ENCODE data around the gene LGI1. TPM values are rescaled to one million over a fixed set of nuclear protein-coding genes. Genes with fewer than 3 reads are reported as not detected.

Gene LGI1
- total RNA-seq, 1 experiment from 2014 or later: 1.2 TPM

- no peaks in the 10 kb centered on the region for H3K79me1 ChIP-seq (ENCODE audit: insufficient read depth, low read depth, low read length, poor library complexity, severe bottlenecking)
- peaks cover 8% of the 10 kb centered on the region for H3K27me3 Mint-ChIP-seq (ENCODE audit: low read depth)
- H3K27me3 ChIP-seq (ENCODE audit: insufficient read depth, low read length): no peaks in the 10 kb centered on the region
- H4K20me1 ChIP-seq (ENCODE audit: control insufficient read depth, insufficient read depth, insufficient read length): no peaks in the 10 kb centered on the region
- H4K5ac ChIP-seq (ENCODE audit: insufficient read length, low read depth, low read length): no peak overlapping the region
- no peak overlapping the region for H3T11ph ChIP-seq (ENCODE audit: low read length)
- no peak overlapping the region for H2AK5ac ChIP-seq (ENCODE audit: insufficient read length, low read length)
- no peaks in the 10 kb centered on the region for H3K79me2 ChIP-seq (ENCODE audit: insufficient read depth, low read length)
- no peak for TF ChIP-seq CTCF (conservative IDR thresholded peaks at IDR 0.05)
- no peak overlapping the region for H3K18ac ChIP-seq (ENCODE audit: insufficient read length, low read depth, low read length)
- no peaks in the 10 kb centered on the region for H3K9me3 ChIP-seq (ENCODE audit: control insufficient read depth, low read depth, low read length)
- no peak overlapping the region for H4K91ac ChIP-seq (ENCODE audit: insufficient read length, low read depth, low read length)
- H3K14ac ChIP-seq (ENCODE audit: insufficient read depth, low read length): no peak overlapping the region
- H3K23ac ChIP-seq (ENCODE audit: insufficient read length, low read depth, low read length): no peak overlapping the region
- no peaks in the 10 kb centered on the region for H3K23me2 ChIP-seq (ENCODE audit: insufficient read length, low read depth, low read length, poor library complexity, severe bottlenecking)
- no peak overlapping the region for H2BK15ac ChIP-seq (ENCODE audit: low read depth, low read length)
- no peak for DNase-seq
- no peaks in the 10 kb centered on the region for H3K4me1 ChIP-seq (ENCODE audit: insufficient read depth, low read length)
- peaks cover 28 to 29% of the 10 kb centered on the region in 2 experiments for H3K4me1 Mint-ChIP-seq
- no peak overlapping the region for H3K9ac ChIP-seq (ENCODE audit: extremely low read depth, insufficient read length, low read length)
- H3K9me3 Mint-ChIP-seq: no peaks in the 10 kb centered on the region
- no peaks in the 10 kb centered on the region for H3K36me3 Mint-ChIP-seq (ENCODE audit: insufficient read depth in 1 of 3, low read depth in 3 of 3)
- H3K27ac ChIP-seq (ENCODE audit: insufficient read length, low read depth, low read length): no peak overlapping the region
- H2AFZ ChIP-seq (ENCODE audit: low read length): no peak overlapping the region
- no peak overlapping the region for H2BK5ac ChIP-seq (ENCODE audit: insufficient read length, low read length)
- H3K4me2 ChIP-seq (ENCODE audit: insufficient read depth, insufficient read length, low read length): no peak overlapping the region
- H3K56ac ChIP-seq (ENCODE audit: insufficient read length, low read depth, low read length): no peak overlapping the region
- no peak overlapping the region for H3K4ac ChIP-seq (ENCODE audit: low read depth, low read length)
- H2BK120ac ChIP-seq (ENCODE audit: low read depth, low read length, poor library complexity, severe bottlenecking): no peak overlapping the region
- H3K4me3 Mint-ChIP-seq: no peak overlapping the region
- H2BK20ac ChIP-seq (ENCODE audit: low read depth, low read length, poor library complexity, severe bottlenecking): no peak overlapping the region
- H4K8ac ChIP-seq (replicated peaks; ENCODE audit: insufficient read length, low read depth, low read length): no peak overlapping the region
- no peak overlapping the region for H2BK12ac ChIP-seq (ENCODE audit: insufficient read length, low read depth, low read length)
- no peak overlapping the region for H3K27ac Mint-ChIP-seq
- no CpG with 5 or more reads among the region's 2 CpGs for WGBS (ENCODE audit: extremely low coverage, insufficient read length, low lambda C conversion rate)
These were observed 49.6 kb downstream of the LGI1 start for GRCh38 chr10:93807371-93807770.
